WTC11 (cell line): ENCODE results near the gene LBHD2. TPM values are rescaled to one million over a fixed set of nuclear protein-coding genes. Genes with fewer than 3 reads are reported as not detected.

Experiments used
- AFF4 ChIP-seq: sonication (generic); formaldehyde crosslinking; IDR thresholded peaks from 2 replicates; pipeline ENCODE4 v1.8.1; 2023; ENCODE audit warnings: mild to moderate bottlenecking, missing genetic modification reagents, borderline replicate concordance
- AR ChIP-seq: fragments of 250-450 bp; sonication (Bioruptor Pico); IDR thresholded peaks from 2 replicates; pipeline ENCODE4 v1.9.0; 2021; ENCODE audit warnings: mild to moderate bottlenecking
- ATF1 ChIP-seq: sonication (generic); formaldehyde crosslinking; IDR thresholded peaks from 2 replicates; pipeline ENCODE4 v1.8.1; 2023; ENCODE audit warnings: mild to moderate bottlenecking, moderate library complexity, missing genetic modification reagents
- CDX4 ChIP-seq: fragments of 250-450 bp; sonication (Bioruptor Pico); IDR thresholded peaks from 2 replicates; pipeline ENCODE4 v1.9.0; 2021; ENCODE audit warnings: moderate library complexity, mild to moderate bottlenecking, inconsistent platforms, borderline replicate concordance
- CREB1 ChIP-seq: sonication (generic); formaldehyde crosslinking; IDR thresholded peaks from 2 replicates; pipeline ENCODE4 v1.8.0; 2023; ENCODE audit warnings: mild to moderate bottlenecking, missing genetic modification reagents
- E2F5 ChIP-seq: sonication (generic); formaldehyde crosslinking; IDR thresholded peaks from 2 replicates; pipeline ENCODE4 v1.8.1; 2022; ENCODE audit warnings: mild to moderate bottlenecking, moderate library complexity, missing genetic modification reagents
- EMX1 ChIP-seq: fragments of 250-450 bp; sonication (Bioruptor Pico); IDR thresholded peaks from 2 replicates; pipeline ENCODE4 v1.8.0; 2021; ENCODE audit warnings: mild to moderate bottlenecking
- FOXK1 ChIP-seq: sonication (generic); formaldehyde crosslinking; IDR thresholded peaks from 2 replicates; pipeline ENCODE4 v1.8.0; 2022; ENCODE audit warnings: mild to moderate bottlenecking, moderate library complexity, missing genetic modification reagents
- GABPB1 ChIP-seq: sonication (generic); formaldehyde crosslinking; IDR thresholded peaks from 2 replicates; pipeline ENCODE4 v1.8.1; 2023; ENCODE audit warnings: mild to moderate bottlenecking, missing genetic modification reagents
- HMGA2 ChIP-seq: fragments of 250-450 bp; sonication (Bioruptor Pico); IDR thresholded peaks from 2 replicates; pipeline ENCODE4 v1.4.0; 2021; ENCODE audit warnings: mild to moderate bottlenecking, moderate library complexity
- IRF2 ChIP-seq: sonication (generic); formaldehyde crosslinking; IDR thresholded peaks from 2 replicates; pipeline ENCODE4 v1.8.0; 2022; ENCODE audit warnings: low read depth, missing genetic modification reagents, borderline replicate concordance
- JUN ChIP-seq: sonication (generic); formaldehyde crosslinking; IDR thresholded peaks from 2 replicates; pipeline ENCODE4 v1.8.0; 2023; ENCODE audit warnings: mild to moderate bottlenecking, missing genetic modification reagents
- NFATC4 ChIP-seq: fragments of 250-450 bp; sonication (Bioruptor Pico); IDR thresholded peaks from 2 replicates; pipeline ENCODE4 v1.9.0; 2021; ENCODE audit warnings: mild to moderate bottlenecking
- NFYB ChIP-seq: sonication (generic); formaldehyde crosslinking; conservative IDR thresholded peaks from 2 replicates; pipeline ENCODE4 v1.8.0; 2022; ENCODE audit warnings: low read depth, missing genetic modification reagents
- RELA ChIP-seq: sonication (generic); formaldehyde crosslinking; IDR thresholded peaks from 2 replicates; pipeline ENCODE4 v1.8.1; 2022; ENCODE audit warnings: missing genetic modification reagents, mild to moderate bottlenecking, borderline replicate concordance
- SMAD3 ChIP-seq: sonication (generic); formaldehyde crosslinking; IDR thresholded peaks from 2 replicates; pipeline ENCODE4 v1.8.0; 2022; ENCODE audit warnings: missing genetic modification reagents, mild to moderate bottlenecking, borderline replicate concordance
- SMAD4 ChIP-seq: sonication (generic); formaldehyde crosslinking; IDR thresholded peaks from 2 replicates; pipeline ENCODE4 v1.8.0; 2022; ENCODE audit warnings: mild to moderate bottlenecking, missing genetic modification reagents
- SOX15 ChIP-seq: fragments of 250-450 bp; sonication (Bioruptor Pico); IDR thresholded peaks from 2 replicates; pipeline ENCODE4 v1.9.0; 2021; ENCODE audit warnings: mild to moderate bottlenecking
- SP1 ChIP-seq: sonication (generic); formaldehyde crosslinking; conservative IDR thresholded peaks from 2 replicates; pipeline ENCODE4 v1.8.1; 2022; ENCODE audit warnings: missing genetic modification reagents
- TCF7 ChIP-seq: sonication (generic); formaldehyde crosslinking; IDR thresholded peaks from 2 replicates; pipeline ENCODE4 v1.8.0; 2022; ENCODE audit warnings: mild to moderate bottlenecking, low read depth, missing genetic modification reagents, moderate library complexity
- TEAD1 ChIP-seq: sonication (generic); formaldehyde crosslinking; IDR thresholded peaks from 2 replicates; pipeline ENCODE4 v1.8.0; 2022; ENCODE audit warnings: mild to moderate bottlenecking, missing genetic modification reagents
- TEAD4 ChIP-seq: sonication (generic); formaldehyde crosslinking; IDR thresholded peaks from 2 replicates; pipeline ENCODE4 v1.8.0; 2022; ENCODE audit warnings: mild to moderate bottlenecking, missing genetic modification reagents
- TP53 ChIP-seq: sonication (generic); formaldehyde crosslinking; IDR thresholded peaks from 2 replicates; pipeline ENCODE4 v1.8.1; 2023; ENCODE audit warnings: mild to moderate bottlenecking, missing genetic modification reagents
- ZNF138 ChIP-seq: sonication (generic); formaldehyde crosslinking; conservative IDR thresholded peaks from 2 replicates; pipeline ENCODE4 v1.8.1; 2022; ENCODE audit warnings: mild to moderate bottlenecking, moderate library complexity, missing genetic modification reagents
- ZNF219 ChIP-seq: sonication (generic); formaldehyde crosslinking; IDR thresholded peaks from 2 replicates; pipeline ENCODE4 v1.8.0; 2023; ENCODE audit warnings: missing genetic modification reagents, mild to moderate bottlenecking, borderline replicate concordance
- ZNF232 ChIP-seq: sonication (generic); formaldehyde crosslinking; IDR thresholded peaks from 2 replicates; pipeline ENCODE4 v1.8.0; 2022; ENCODE audit warnings: mild to moderate bottlenecking, missing genetic modification reagents
- ZNF317 ChIP-seq: sonication (generic); formaldehyde crosslinking; IDR thresholded peaks from 2 replicates; pipeline ENCODE4 v1.8.1; 2023; ENCODE audit warnings: low read depth, mild to moderate bottlenecking, moderate library complexity, missing genetic modification reagents, borderline replicate concordance
- ZNF396 ChIP-seq: fragments of 250-450 bp; sonication (Bioruptor Pico); IDR thresholded peaks from 2 replicates; pipeline ENCODE4 v1.8.0; 2021; ENCODE audit warnings: mild to moderate bottlenecking, moderate library complexity, borderline replicate concordance
- total RNA-seq: library from RNA; stranded (reverse); gene quantifications from 3 replicates; pipeline ENCODE4 v1.2.3, GENCODE V29; 2021
- TF ChIP-seq, protein P1 (sequence below): sonication (generic); formaldehyde crosslinking; IDR thresholded peaks from 2 replicates; pipeline ENCODE4 v1.8.0; 2022; ENCODE audit warnings: mild to moderate bottlenecking, missing genetic modification reagents
- TF ChIP-seq, protein P2 (sequence below): sonication (generic); formaldehyde crosslinking; IDR thresholded peaks from 2 replicates; pipeline ENCODE4 v1.8.1; 2023; ENCODE audit warnings: mild to moderate bottlenecking, missing genetic modification reagents
- TF ChIP-seq, protein P3 (sequence below): sonication (generic); formaldehyde crosslinking; IDR thresholded peaks from 2 replicates; pipeline ENCODE4 v1.8.1; 2023; ENCODE audit warnings: mild to moderate bottlenecking, missing genetic modification reagents, moderate library complexity

Gene LBHD2
- total RNA-seq, 1 experiment from 2014 or later, result not detected

- no peak for TF ChIP-seq AR (CRISPR knock-in tag)
- no peak for TF ChIP-seq SOX15
- no peak for TF ChIP-seq CDX4 (CRISPR knock-in tag)
- TF ChIP-seq EMX1 (CRISPR knock-in tag), result no peak
- no peak; the same call in 1 of the 2 replicates for TF ChIP-seq SP1 (CRISPR knock-in tag)
- TF ChIP-seq, protein P1, sequence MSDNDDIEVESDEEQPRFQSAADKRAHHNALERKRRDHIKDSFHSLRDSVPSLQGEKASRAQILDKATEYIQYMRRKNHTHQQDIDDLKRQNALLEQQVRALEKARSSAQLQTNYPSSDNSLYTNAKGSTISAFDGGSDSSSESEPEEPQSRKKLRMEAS (CRISPR knock-in tag), result peak; percentile 52; the same call in 1 of the 2 replicates
- no peak for TF ChIP-seq TCF7
- TF ChIP-seq SMAD3, result no peak
- peak; percentile 59; the same call in 1 of the 2 replicates for TF ChIP-seq TEAD1
- TF ChIP-seq CREB1, result no peak
- no peak for TF ChIP-seq ATF1 (CRISPR knock-in tag)
- TF ChIP-seq FOXK1 (CRISPR knock-in tag), result 0 out of 2 replicates have a peak, but pooled peaks have one; percentile 32
- TF ChIP-seq TEAD4, result no peak
- TF ChIP-seq, protein P2, sequence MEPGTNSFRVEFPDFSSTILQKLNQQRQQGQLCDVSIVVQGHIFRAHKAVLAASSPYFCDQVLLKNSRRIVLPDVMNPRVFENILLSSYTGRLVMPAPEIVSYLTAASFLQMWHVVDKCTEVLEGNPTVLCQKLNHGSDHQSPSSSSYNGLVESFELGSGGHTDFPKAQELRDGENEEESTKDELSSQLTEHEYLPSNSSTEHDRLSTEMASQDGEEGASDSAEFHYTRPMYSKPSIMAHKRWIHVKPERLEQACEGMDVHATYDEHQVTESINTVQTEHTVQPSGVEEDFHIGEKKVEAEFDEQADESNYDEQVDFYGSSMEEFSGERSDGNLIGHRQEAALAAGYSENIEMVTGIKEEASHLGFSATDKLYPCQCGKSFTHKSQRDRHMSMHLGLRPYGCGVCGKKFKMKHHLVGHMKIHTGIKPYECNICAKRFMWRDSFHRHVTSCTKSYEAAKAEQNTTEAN (CRISPR knock-in tag), result no peak
- TF ChIP-seq ZNF138 (CRISPR knock-in tag), result no peak
- 0 out of 2 replicates have a peak, but pooled peaks have one; percentile 33 for TF ChIP-seq E2F5
- TF ChIP-seq RELA (CRISPR knock-in tag), result 0 out of 2 replicates have a peak, but pooled peaks have one; percentile 70
- no peak for TF ChIP-seq NFATC4 (CRISPR knock-in tag)
- no peak for TF ChIP-seq HMGA2 (CRISPR knock-in tag)
- peak; percentile 92 for TF ChIP-seq TP53 (CRISPR knock-in tag)
- TF ChIP-seq ZNF219, result no peak; the same call in 1 of the 2 replicates
- no peak for TF ChIP-seq IRF2 (CRISPR knock-in tag)
- TF ChIP-seq ZNF317 (CRISPR knock-in tag), result no peak
- no peak for TF ChIP-seq GABPB1
- no peak for TF ChIP-seq SMAD4 (CRISPR knock-in tag)
- TF ChIP-seq ZNF396 (CRISPR knock-in tag), result no peak
- no peak for TF ChIP-seq JUN (CRISPR knock-in tag)
- TF ChIP-seq AFF4 (CRISPR knock-in tag), result no peak
- no peak for TF ChIP-seq ZNF232
- TF ChIP-seq NFYB (CRISPR knock-in tag), result 0 out of 2 replicates have a peak, but pooled peaks have one; percentile 44
- TF ChIP-seq, protein P3, sequence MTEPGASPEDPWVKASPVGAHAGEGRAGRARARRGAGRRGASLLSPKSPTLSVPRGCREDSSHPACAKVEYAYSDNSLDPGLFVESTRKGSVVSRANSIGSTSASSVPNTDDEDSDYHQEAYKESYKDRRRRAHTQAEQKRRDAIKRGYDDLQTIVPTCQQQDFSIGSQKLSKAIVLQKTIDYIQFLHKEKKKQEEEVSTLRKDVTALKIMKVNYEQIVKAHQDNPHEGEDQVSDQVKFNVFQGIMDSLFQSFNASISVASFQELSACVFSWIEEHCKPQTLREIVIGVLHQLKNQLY (CRISPR knock-in tag), result no peak
Measured at GRCh38 chr14:103122947-103123633, 39.1 kb downstream of the LBHD2 start, which contains the start of gene TNFAIP2 (continued).
